HL-60/S4 (cell line): ENCODE data around the gene PLCL1.
"Not testable (repeated sequence)": the region's sequence is repeated elsewhere in the genome, so short reads cannot be mapped to it uniquely, and the experiment has no call there.

ENCODE experiments used
- in situ Hi-C: fragments of 300-500 bp; cut with MboI; formaldehyde crosslinking; loops from 2 replicates; pipeline ENCODE4 v1.14.3; 2022; ENCODE audit warnings: low sequenced_read_pairs

PLCL1 gene

GRCh38 chr2:197805715-197806633, 1.6 kb downstream of the PLCL1 start:
- in situ Hi-C loops = loop anchor here (25.0 kb wide), 1 partner anchor 481 kb away; no protein-coding TSS in a partner anchor

GRCh38 chr2:197809064-197809463, 4.7 kb downstream of the PLCL1 start:
- in situ Hi-C loops = loop anchor here (25.0 kb wide), 1 partner anchor 478 kb away; no protein-coding TSS in a partner anchor

- in situ Hi-C loops = loop anchor here (25.0 kb wide), 1 partner anchor 477 kb away; no protein-coding TSS in a partner anchor
Observed at GRCh38 chr2:197810016-197810415, 5.6 kb downstream of the PLCL1 start.

- in situ Hi-C loops = loop anchor here (25.0 kb wide), 1 partner anchor 477 kb away; no protein-coding TSS in a partner anchor
Observed at GRCh38 chr2:197810491-197810890, 6.1 kb downstream of the PLCL1 start.

- in situ Hi-C loops = loop anchor here (25.0 kb wide), 1 partner anchor 474 kb away; no protein-coding TSS in a partner anchor
Observed at GRCh38 chr2:197813093-197813787, 8.8 kb downstream of the PLCL1 start.

- in situ Hi-C loops = loop anchor here (25.0 kb wide), 1 partner anchor 473 kb away; no protein-coding TSS in a partner anchor
Observed at GRCh38 chr2:197814526-197814925, 10.1 kb downstream of the PLCL1 start.

- in situ Hi-C loops = loop anchor here (25.0 kb wide), 1 partner anchor 466 kb away; no protein-coding TSS in a partner anchor
Observed at GRCh38 chr2:197821550-197822289, 17.3 kb downstream of the PLCL1 start.

- in situ Hi-C loops = loop anchor here (25.0 kb wide), 1 partner anchor 465 kb away; no protein-coding TSS in a partner anchor
Observed at GRCh38 chr2:197822333-197822732, 17.9 kb downstream of the PLCL1 start.

- in situ Hi-C loops = no loop called here
Observed at GRCh38 chr2:197827618-197828017, 23.2 kb downstream of the PLCL1 start.

- in situ Hi-C loops = no loop called here
Observed at GRCh38 chr2:197828464-197829135, 24.2 kb downstream of the PLCL1 start.

- in situ Hi-C loops = not testable (repeated sequence)
Observed at GRCh38 chr2:197834771-197835170, 30.4 kb downstream of the PLCL1 start.

- in situ Hi-C loops = no loop called here
Observed at GRCh38 chr2:197835293-197835692, 30.9 kb downstream of the PLCL1 start.

GRCh38 chr2:197838036-197838435, 33.6 kb downstream of the PLCL1 start:
- in situ Hi-C loops = no loop called here

- in situ Hi-C loops = no loop called here
Observed at GRCh38 chr2:197838579-197838978, 34.2 kb downstream of the PLCL1 start.

- in situ Hi-C loops = no loop called here
Observed at GRCh38 chr2:197839327-197839726, 34.9 kb downstream of the PLCL1 start.

GRCh38 chr2:197839856-197840255, 35.5 kb downstream of the PLCL1 start:
- in situ Hi-C loops = no loop called here

GRCh38 chr2:197846128-197846527, 41.7 kb downstream of the PLCL1 start:
- in situ Hi-C loops = no loop called here

- in situ Hi-C loops = no loop called here
Observed at GRCh38 chr2:197846777-197847176, 42.4 kb downstream of the PLCL1 start.

GRCh38 chr2:197847651-197848401, 43.4 kb downstream of the PLCL1 start:
- in situ Hi-C loops = no loop called here
